K562 (cell line): Measurements from ENCODE around the gene ARHGEF10L. TPM values are rescaled to one million over a fixed set of nuclear protein-coding genes. Genes with fewer than 3 reads are reported as not detected.

Experiments
- ATAC-seq: fragments of 200-7000 bp; cut with Tn5 transposase; 3 replicates; pipeline ENCODE4 v1.9.1; 2020; ENCODE audit warnings: moderate library complexity
- BruUV-seq: library from RNA; stranded (reverse); fragments of 400-500 nt; replicated peaks from 2 replicates; lab custom pipeline; 2021; lab: Mats Ljungman, UMichigan
- CTCF ChIA-PET: fragments of 300-600 bp; formaldehyde crosslinking; extraction: SDS; loops from one replicate; lab custom pipeline; 2021; ENCODE audit warnings: low intra/inter-chr PET ratio; lab: Yijun Ruan, JAX
- POLR2A ChIA-PET: fragments of 300-600, 350-650 bp; sonication (Branson Sonifier 250); formaldehyde crosslinking; extraction: SDS; loops from one replicate; lab custom pipeline; 2021; ENCODE audit warnings: antibody characterized with exemption, inconsistent platforms; lab: Yijun Ruan, JAX
- DNase-seq, 4 experiments: peaks; one replicate each; pipeline versions ENCODE4 v3.0.0 to v3.0.0-alpha.2; 2011 to 2018; ENCODE audit warnings: low spot score in 3 of 4, mixed read lengths in 3 of 4; ENCODE audit errors: extremely low read depth in 1 of 4
- FAIRE-seq: peaks from 2 replicates; lab custom pipeline; 2011; peaks lifted over from hg19 to GRCh38; lab: Jason Lieb, UNC
- H2AFZ ChIP-seq: 2 replicates; pipeline ENCODE4 v1.6.0; 2011; ENCODE audit warnings: low read depth, low read length, control low read depth, inconsistent platforms
- H3K27ac ChIP-seq: fragments of 200-600 bp; 3 replicates; pipeline ENCODE4 v1.8.0; 2011; ENCODE audit warnings: low read depth, mild to moderate bottlenecking, control low read depth, inconsistent platforms, low read length, moderate library complexity, mixed read lengths; ENCODE audit errors: extremely low read depth
- H3K27me3 ChIP-seq, 2 experiments: fragments of 300-600 bp in 1 of 2; 2 replicates in 1 of 2; 3 replicates in 1 of 2; pipeline versions ENCODE4 v1.6.0 to v1.8.0; 2011; ENCODE audit warnings: inconsistent platforms in 2 of 2, low read length in 2 of 2, mild to moderate bottlenecking in 1 of 2, mixed read lengths in 1 of 2, moderate library complexity in 1 of 2; ENCODE audit not compliant: control insufficient read depth in 2 of 2, insufficient read depth in 2 of 2
- H3K36me3 ChIP-seq: fragments of 300-600 bp; 3 replicates; pipeline ENCODE4 v1.8.0; 2011; ENCODE audit warnings: mild to moderate bottlenecking, low read length, inconsistent platforms; ENCODE audit not compliant: control insufficient read depth, insufficient read depth
- H3K4me1 ChIP-seq, 2 experiments: fragments of 200-600 bp in 1 of 2; replicated peaks in 1 of 2; 2 replicates in 1 of 2; 3 replicates in 1 of 2; pipeline versions ENCODE4 v1.5.1 to v1.8.0; 2011; ENCODE audit warnings: inconsistent platforms in 2 of 2, low read length in 2 of 2, mild to moderate bottlenecking in 1 of 2, mixed read lengths in 1 of 2, moderate library complexity in 1 of 2; ENCODE audit not compliant: control insufficient read depth in 2 of 2, insufficient read depth in 2 of 2
- H3K4me2 ChIP-seq: 2 replicates; pipeline ENCODE4 v1.6.1; 2011; ENCODE audit warnings: low read length, control low read depth, inconsistent platforms, mixed read lengths; ENCODE audit not compliant: insufficient read depth
- H3K4me3 ChIP-seq: fragments of 200-600 bp; sonication (generic), shearing (Covaris generic); 2 replicates; pipeline ENCODE4 v1.5.1; 2016; ENCODE audit warnings: control low read depth, inconsistent platforms
- H3K79me2 ChIP-seq: fragments of 200-600 bp; 3 replicates; pipeline ENCODE4 v1.8.0; 2011; ENCODE audit warnings: low read length, inconsistent platforms; ENCODE audit not compliant: control insufficient read depth, insufficient read depth
- H3K9ac ChIP-seq, 2 experiments: 2 replicates each; pipeline versions ENCODE4 v1.6.0 to v1.6.1; 2011; ENCODE audit warnings: low read depth in 2 of 2, low read length in 2 of 2, control low read depth in 1 of 2, inconsistent platforms in 1 of 2, mild to moderate bottlenecking in 1 of 2, mixed read lengths in 1 of 2; ENCODE audit not compliant: insufficient read depth in 1 of 2
- H3K9me1 ChIP-seq: one replicate; pipeline ENCODE4 v1.6.0; 2011; ENCODE audit warnings: inconsistent platforms, mild to moderate bottlenecking, low read length, moderate library complexity; ENCODE audit not compliant: control insufficient read depth, insufficient read depth
- H3K9me3 ChIP-seq: replicated peaks from 2 replicates; pipeline ENCODE4 v1.5.1; 2011; ENCODE audit warnings: low read depth, low read length, inconsistent platforms; ENCODE audit not compliant: control insufficient read depth, insufficient read depth
- H4K20me1 ChIP-seq: replicated peaks from 2 replicates; pipeline ENCODE4 v1.6.1; 2011; ENCODE audit warnings: low read length, inconsistent platforms, mixed read lengths; ENCODE audit not compliant: control insufficient read depth, insufficient read depth
- STAG1 ChIP-seq: sonication (generic); formaldehyde crosslinking; IDR thresholded peaks from 2 replicates; pipeline ENCODE4 v1.5.0; 2020; ENCODE audit warnings: missing genetic modification reagents, borderline replicate concordance
- ZBTB49 ChIP-seq: sonication (generic); formaldehyde crosslinking; IDR thresholded peaks from 2 replicates; pipeline ENCODE4 v1.8.0; 2022; ENCODE audit warnings: missing genetic modification reagents, mild to moderate bottlenecking, borderline replicate concordance
- WGBS: fragments of 100-300 bp; shearing (Covaris generic); methylation state at CpG from one replicate; pipeline ENCODE4 v1.1.6; 2016; ENCODE audit warnings: low coverage, mixed read lengths; ENCODE audit not compliant: insufficient coverage; ENCODE audit errors: missing lambda C conversion rate; 5-methylcytosine and 5-hydroxymethylcytosine counted together
- in situ Hi-C: fragments of 300-500 bp; cut with MboI; formaldehyde crosslinking; loops from 4 replicates; pipeline ENCODE4 v1.15.0; 2018; ENCODE audit warnings: inconsistent platforms, mixed read lengths
- intact Hi-C: fragments of 100-400 bp; cut with micrococcal nuclease; formaldehyde crosslinking; loops from 2 replicates; pipeline ENCODE4 v1.14.2; 2022
- polyA plus RNA-seq, 8 experiments: library from polyadenylated mRNA; depleted of rRNA in 4 of 8; stranded (reverse) in 5 of 8; unstranded in 3 of 8; fragments of >200 nt; fragmentation: Nextera tagmentation in 2 of 8; fragmentation: Illumina TruSeq in 1 of 8; extraction: Ambion mirVana in 2 of 8; extraction: Trizol in 1 of 8; gene quantifications; 2 replicates each; pipeline versions ENCODE4 v1.2.1 to v1.2.3, GENCODE V29; 2011 to 2014; ENCODE audit warnings: inconsistent platforms in 1 of 8, missing spikeins in 1 of 8
- total RNA-seq, 7 experiments: library from RNA; depleted of rRNA in 6 of 7; stranded (reverse); fragments of >200 nt in 6 of 7; fragmentation: Illumina TruSeq in 2 of 7; extraction: Trizol in 2 of 7; gene quantifications; 2 replicates each; pipeline versions ENCODE4 v1.2.1 to v1.2.3, GENCODE V29; 2011 to 2021; ENCODE audit warnings: low replicate concordance in 1 of 7

The ARHGEF10L gene
- total and polyA plus RNA-seq, 9 of the 15 experiments (the other 6 are each of a cell fraction or from before 2014, with no cell fraction given): 0.09 to 0.13 TPM; not detected in 7

GRCh38 chr1:17662786-17663185 is 123.3 kb downstream of the ARHGEF10L start:
- CTCF ChIA-PET: no interaction called here
- Histone ChIP-seq H3K9me1 (peaks cover 3% of the 10 kb centered on the region), H3K27me3 (peaks cover 1 to 21% of the 10 kb centered on the region in 2 experiments; a peak in 2 of 5 replicates), H3K79me2 (no peaks in the 10 kb centered on the region), H4K20me1 (peaks cover 25% of the 10 kb centered on the region), H3K27ac (no peak overlapping the region), H3K4me3 (no peak overlapping the region), H3K4me2 (no peak overlapping the region), H3K9me3 (no peaks in the 10 kb centered on the region), H3K4me1 (no peaks in the 10 kb centered on the region), H2AFZ (no peak overlapping the region), H3K36me3 (no peaks in the 10 kb centered on the region), H3K9ac (no peak overlapping the region)
- FAIRE-seq: no peak
- POLR2A ChIA-PET: no interaction called here
- BruUV-seq: no TSS peak
- DNase-seq: no peak
- TF ChIP-seq ZBTB49 (CRISPR knock-in tag) (no peak), STAG1 (no peak)
- no peak for ATAC-seq
- in situ Hi-C loops: loop anchor here (10.0 kb wide), 2 partner anchors 162 to 912 kb away; no protein-coding TSS in a partner anchor
- 14% methylated on average over 9 of the region's 9 CpGs for WGBS
- intact Hi-C loops: loop anchor here (5.0 to 10.0 kb wide), 6 partner anchors 85 to 915 kb away; partner anchors contain the start of gene IGSF21
